B cell (primary cell): ENCODE measurements around the gene C10orf143. TPM values are rescaled to one million over a fixed set of nuclear protein-coding genes. Genes with fewer than 3 reads are reported as not detected.
"Not testable (repeated sequence)": the region's sequence is repeated elsewhere in the genome, so short reads cannot be mapped to it uniquely, and the experiment has no call there.

Experiments
- ATAC-seq: fragments of 200-7000 bp; cut with Tn5 transposase; one replicate; pipeline ENCODE4 v1.10.0; 2021; ENCODE audit warnings: low read depth, mild to moderate bottlenecking, moderate number of reproducible peaks, moderate library complexity
- CTCF ChIA-PET: fragments of 350-600 bp; sonication (Branson Sonifier 250); formaldehyde crosslinking; loops from one replicate; lab custom pipeline; 2021; ENCODE audit warnings: antibody characterized with exemption, inconsistent platforms; lab: Charles Lee
- POLR2A ChIA-PET: fragments of 350-600 bp; sonication (Branson Sonifier 250); formaldehyde crosslinking; loops from one replicate; lab custom pipeline; 2021; ENCODE audit warnings: antibody characterized with exemption; lab: Charles Lee
- DNase-seq: peaks from one replicate; pipeline ENCODE4 v3.0.0; 2013
- H2AFZ ChIP-seq: 2 replicates; pipeline ENCODE4 v1.6.1; 2012; ENCODE audit warnings: mild to moderate bottlenecking, low read depth, low read length; ENCODE audit not compliant: insufficient read depth, poor library complexity, severe bottlenecking
- H3K27ac ChIP-seq, 2 donors: 1 replicate in 1 of 2; 2 replicates in 1 of 2; pipeline ENCODE4 v1.5.1; 2012 to 2013; ENCODE audit warnings: low read length in 2 of 2, mild to moderate bottlenecking in 2 of 2, moderate library complexity in 1 of 2
- H3K27me3 ChIP-seq, 4 experiments: fragments of 200-600 bp in 1 of 4; sonication (generic) in 1 of 4; replicated peaks in 1 of 4; 1 replicate in 2 of 4; 2 replicates in 2 of 4; pipeline versions ENCODE4 v1.6.1 to v1.7.0; 2013 to 2016; ENCODE audit warnings: low read length in 3 of 4, mild to moderate bottlenecking in 2 of 4, mixed read lengths in 1 of 4, moderate library complexity in 1 of 4; ENCODE audit not compliant: insufficient read depth in 4 of 4, control insufficient read depth in 3 of 4; ENCODE audit errors: control extremely low read depth in 1 of 4
- H3K36me3 ChIP-seq, 2 experiments: replicated peaks in 1 of 2; 1 replicate in 1 of 2; 2 replicates in 1 of 2; pipeline versions ENCODE4 v1.6.1 to v1.7.1; 2013; ENCODE audit warnings: low read length in 1 of 2; ENCODE audit not compliant: insufficient read depth in 2 of 2, control insufficient read depth in 1 of 2; ENCODE audit errors: control extremely low read depth in 1 of 2, extremely low read depth in 1 of 2
- H3K4me1 ChIP-seq, 2 donors: fragments of 200-600 bp in 1 of 2; sonication (generic) in 1 of 2; 1 replicate in 1 of 2; 2 replicates in 1 of 2; pipeline versions ENCODE4 v1.5.1 to v1.6.1; 2013 to 2017; ENCODE audit warnings: low read length in 2 of 2; ENCODE audit not compliant: control insufficient read depth in 2 of 2, insufficient read depth in 2 of 2
- H3K4me2 ChIP-seq: replicated peaks from 2 replicates; pipeline ENCODE3; 2012; ENCODE audit warnings: mild to moderate bottlenecking, low read depth, low read length; ENCODE audit not compliant: poor library complexity, severe bottlenecking
- H3K4me3 ChIP-seq, 5 experiments: fragments of 200-600 bp in 1 of 5; sonication (generic) in 1 of 5; 1 replicate in 3 of 5; 2 replicates in 2 of 5; pipeline versions ENCODE4 v1.5.1 to v1.7.0; 2011 to 2016; ENCODE audit warnings: low read length in 4 of 5, mild to moderate bottlenecking in 4 of 5, low read depth in 2 of 5, control low read depth in 1 of 5, moderate library complexity in 1 of 5; ENCODE audit not compliant: insufficient read depth in 1 of 5; ENCODE audit errors: control extremely low read depth in 1 of 5, extremely low read depth in 1 of 5
- H3K79me2 ChIP-seq: fragments of 200-600 bp; sonication (generic); one replicate; pipeline ENCODE4 v1.6.0; 2016; ENCODE audit warnings: low read length; ENCODE audit not compliant: control insufficient read depth, insufficient read depth
- H3K9ac ChIP-seq: fragments of 200-600 bp; sonication (generic); 2 replicates; pipeline ENCODE4 v1.6.1; 2017; ENCODE audit warnings: mild to moderate bottlenecking, low read length, moderate library complexity
- H3K9me3 ChIP-seq, 3 donors: one replicate each; pipeline versions ENCODE4 v1.6.1 to v1.7.1; 2013; ENCODE audit warnings: low read length in 2 of 3; ENCODE audit not compliant: control insufficient read depth in 2 of 3, insufficient read depth in 1 of 3; ENCODE audit errors: control extremely low read depth in 1 of 3
- H4K20me1 ChIP-seq: 2 replicates; pipeline ENCODE4 v1.6.0; 2012; ENCODE audit warnings: mild to moderate bottlenecking, low read length; ENCODE audit not compliant: insufficient read depth, control insufficient read depth, poor library complexity, severe bottlenecking
- H3K27ac Mint-ChIP-seq: one replicate; pipeline ENCODE4 v1.8.0; 2021; ENCODE audit warnings: mixed read lengths
- H3K27me3 Mint-ChIP-seq: one replicate; pipeline ENCODE4 v1.8.0; 2021; ENCODE audit warnings: mixed read lengths
- H3K4me1 Mint-ChIP-seq: one replicate; pipeline ENCODE4 v1.8.0; 2021; ENCODE audit warnings: mixed read lengths
- H3K4me3 Mint-ChIP-seq: one replicate; pipeline ENCODE4 v1.8.0; 2021; ENCODE audit warnings: mixed read lengths
- H3K9me3 Mint-ChIP-seq: one replicate; pipeline ENCODE4 v1.8.0; 2022; ENCODE audit warnings: mixed read lengths; ENCODE audit not compliant: insufficient read depth
- WGBS: methylation state at CpG from one replicate; pipeline ENCODE4 v1.1.5; 2013; ENCODE audit warnings: missing lambda C conversion rate; ENCODE audit not compliant: insufficient coverage; 5-methylcytosine and 5-hydroxymethylcytosine counted together
- intact Hi-C: fragments of 100-400 bp; cut with micrococcal nuclease; formaldehyde crosslinking; loops from one replicate; pipeline ENCODE4 v1.10.0; 2022
- polyA plus RNA-seq: library from polyadenylated mRNA; depleted of rRNA; stranded (reverse); fragments of >200 nt; gene quantifications from 2 replicates; pipeline ENCODE4 v1.2.3, GENCODE V29; 2012
- total RNA-seq, 2 donors: library from RNA; stranded (reverse); fragments of 120-200 nt in 1 of 2; gene quantifications; 1 replicate in 1 of 2; 2 replicates in 1 of 2; pipeline versions ENCODE4 v1.2.3 to v1.2.4, GENCODE V29; 2013 to 2022

Gene C10orf143
- total and polyA plus RNA-seq, 2 donors (not counting 1 experiment from before 2014, with no cell fraction given) = 9.1 to 12.8 TPM

GRCh38 chr10:130117535-130117934, 6.9 kb upstream of the C10orf143 start:
- intact Hi-C loops = loop anchor here (10.0 kb wide), 1 partner anchor 1787 kb away; the partner anchor contains the start of gene PPP2R2D
- CTCF ChIA-PET = interaction anchor here (1.3 to 2.1 kb wide), 2 partner anchors 10 to 13 kb away, joined by 6 to 12 read pairs; no protein-coding TSS in a partner anchor
- H3K4me3 Mint-ChIP-seq, H3K27me3 ChIP-seq, H3K27me3 Mint-ChIP-seq, H4K20me1 ChIP-seq, POLR2A ChIA-PET, H3K4me1 ChIP-seq, H3K27ac Mint-ChIP-seq, H3K79me2 ChIP-seq, H3K4me1 Mint-ChIP-seq, H3K9me3 Mint-ChIP-seq, H3K36me3 ChIP-seq, H3K27ac ChIP-seq, H3K4me2 ChIP-seq, ATAC-seq, H3K4me3 ChIP-seq, DNase-seq, H3K9ac ChIP-seq, H2AFZ ChIP-seq: not testable (repeated sequence)
- WGBS = 77% methylated on average over 3 of the region's 6 CpGs
- H3K9me3 ChIP-seq = peaks cover 0 to 12% (median 0%) of the 10 kb centered on the region in 3 donors

GRCh38 chr10:130116942-130117341, 6.3 kb upstream of the C10orf143 start:
- H3K79me2 ChIP-seq, H3K4me2 ChIP-seq, H3K27ac ChIP-seq, POLR2A ChIA-PET, H3K9ac ChIP-seq, DNase-seq, H3K36me3 ChIP-seq, H3K27ac Mint-ChIP-seq, ATAC-seq, H3K4me3 Mint-ChIP-seq, H3K27me3 Mint-ChIP-seq, H2AFZ ChIP-seq, H3K9me3 Mint-ChIP-seq, H3K4me1 Mint-ChIP-seq, H3K4me1 ChIP-seq, H3K27me3 ChIP-seq, H3K4me3 ChIP-seq, H4K20me1 ChIP-seq: not testable (repeated sequence)
- peaks cover 0 to 12% (median 0%) of the 10 kb centered on the region in 3 donors for H3K9me3 ChIP-seq
- CTCF ChIA-PET = interaction anchor here (1.2 to 2.1 kb wide), 3 partner anchors 11 to 1086 kb away, joined by 4 to 12 read pairs (median 6); no protein-coding TSS in a partner anchor
- intact Hi-C loops = loop anchor here (10.0 kb wide), 1 partner anchor 1788 kb away; the partner anchor contains the start of gene PPP2R2D
- no CpG with 5 or more reads among the region's 4 CpGs for WGBS
